ENCODE data around the gene GPR39.

GRCh38 chr2:132400901-132401240, 15.7 kb upstream of the GPR39 start:
- TF ChIP-seq, protein P1, sequence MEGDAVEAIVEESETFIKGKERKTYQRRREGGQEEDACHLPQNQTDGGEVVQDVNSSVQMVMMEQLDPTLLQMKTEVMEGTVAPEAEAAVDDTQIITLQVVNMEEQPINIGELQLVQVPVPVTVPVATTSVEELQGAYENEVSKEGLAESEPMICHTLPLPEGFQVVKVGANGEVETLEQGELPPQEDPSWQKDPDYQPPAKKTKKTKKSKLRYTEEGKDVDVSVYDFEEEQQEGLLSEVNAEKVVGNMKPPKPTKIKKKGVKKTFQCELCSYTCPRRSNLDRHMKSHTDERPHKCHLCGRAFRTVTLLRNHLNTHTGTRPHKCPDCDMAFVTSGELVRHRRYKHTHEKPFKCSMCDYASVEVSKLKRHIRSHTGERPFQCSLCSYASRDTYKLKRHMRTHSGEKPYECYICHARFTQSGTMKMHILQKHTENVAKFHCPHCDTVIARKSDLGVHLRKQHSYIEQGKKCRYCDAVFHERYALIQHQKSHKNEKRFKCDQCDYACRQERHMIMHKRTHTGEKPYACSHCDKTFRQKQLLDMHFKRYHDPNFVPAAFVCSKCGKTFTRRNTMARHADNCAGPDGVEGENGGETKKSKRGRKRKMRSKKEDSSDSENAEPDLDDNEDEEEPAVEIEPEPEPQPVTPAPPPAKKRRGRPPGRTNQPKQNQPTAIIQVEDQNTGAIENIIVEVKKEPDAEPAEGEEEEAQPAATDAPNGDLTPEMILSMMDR (IDR thresholded peaks at IDR 0.05) = no peak
- no peak for TF ChIP-seq POLR2A (IDR thresholded peaks at IDR 0.05)

Measured in uterus (tissue), 2 donors.